GM19468 (cell line): Measurements from ENCODE around the gene TTC9B.

Experiments used
- ATAC-seq: cut with Tn5 transposase; IDR thresholded peaks from one replicate; pipeline ENCODE4 v1.9.1; 2021; ENCODE audit warnings: mild to moderate bottlenecking, moderate library complexity, moderate number of reproducible peaks; ENCODE audit not compliant: unreplicated experiment; ENCODE audit errors: extremely low read depth

Gene TTC9B

DNA sequence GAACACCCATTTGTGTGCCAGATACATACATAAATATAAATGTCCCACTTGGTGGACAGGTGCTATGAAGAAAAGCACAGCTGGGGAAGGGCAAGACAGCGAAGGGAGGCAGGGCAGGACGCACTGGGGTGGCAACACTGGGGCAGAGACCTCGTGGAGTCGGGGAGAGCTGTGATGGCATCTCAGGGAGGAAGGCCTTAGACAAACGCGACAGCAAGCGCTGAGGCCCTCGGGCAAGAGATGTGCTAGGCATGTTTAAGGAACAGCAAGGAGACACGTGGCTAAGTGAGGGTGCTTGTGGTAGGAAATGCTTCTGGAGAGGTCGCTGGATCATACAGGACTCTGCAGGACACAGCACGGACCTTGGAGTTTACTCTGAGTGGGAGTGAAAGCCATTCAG, 31.6 kb upstream of the TTC9B start:
- ATAC-seq = no peak

GRCh38 chr19:40249201-40249600, 31.0 kb upstream of the TTC9B start:
- ATAC-seq = no peak

- no peak for ATAC-seq
These were observed 29.6 kb upstream of the TTC9B start for GRCh38 chr19:40247735-40248262.

- ATAC-seq = no peak
These were observed 29.0 kb upstream of the TTC9B start for GRCh38 chr19:40247178-40247577.

GRCh38 chr19:40246292-40247073, 28.3 kb upstream of the TTC9B start:
- no peak for ATAC-seq

- ATAC-seq = no peak
These were observed 27.4 kb upstream of the TTC9B start for GRCh38 chr19:40245506-40246128.

DNA sequence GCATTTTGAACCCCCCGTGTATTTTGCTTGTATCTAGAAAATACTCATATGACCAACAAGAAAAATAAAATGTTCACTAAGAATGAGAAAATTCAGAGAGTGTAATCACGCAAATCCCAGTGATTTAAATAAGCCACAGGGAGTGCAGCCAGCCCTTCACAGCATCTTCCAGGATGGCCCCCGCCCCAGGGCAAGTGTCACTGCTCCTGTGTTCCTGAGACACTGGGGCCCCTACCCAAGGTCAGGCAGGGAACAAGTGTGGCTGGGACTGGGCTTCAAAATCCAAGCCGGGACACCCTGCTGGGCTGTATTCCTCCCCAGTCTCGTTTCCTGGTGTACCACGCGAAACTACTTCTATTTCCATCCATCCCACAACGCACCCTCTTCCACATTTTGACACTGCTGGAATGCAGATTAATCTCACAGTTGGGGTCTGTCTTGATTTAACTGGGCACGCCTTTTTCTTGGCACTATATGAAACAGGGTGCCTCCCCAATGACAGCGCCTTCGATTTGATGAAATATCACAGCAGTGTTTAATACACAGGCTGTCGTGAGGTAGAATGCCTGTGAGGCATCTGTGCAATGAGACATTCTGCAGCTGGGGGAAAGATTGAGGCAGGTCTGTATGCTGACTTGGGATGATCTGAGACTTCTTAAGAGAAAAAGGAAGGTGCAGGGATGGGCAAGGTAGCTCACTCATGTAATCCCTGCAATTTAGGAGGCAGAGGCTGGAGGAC, 26.6 kb upstream of the TTC9B start:
- ATAC-seq = no peak

DNA sequence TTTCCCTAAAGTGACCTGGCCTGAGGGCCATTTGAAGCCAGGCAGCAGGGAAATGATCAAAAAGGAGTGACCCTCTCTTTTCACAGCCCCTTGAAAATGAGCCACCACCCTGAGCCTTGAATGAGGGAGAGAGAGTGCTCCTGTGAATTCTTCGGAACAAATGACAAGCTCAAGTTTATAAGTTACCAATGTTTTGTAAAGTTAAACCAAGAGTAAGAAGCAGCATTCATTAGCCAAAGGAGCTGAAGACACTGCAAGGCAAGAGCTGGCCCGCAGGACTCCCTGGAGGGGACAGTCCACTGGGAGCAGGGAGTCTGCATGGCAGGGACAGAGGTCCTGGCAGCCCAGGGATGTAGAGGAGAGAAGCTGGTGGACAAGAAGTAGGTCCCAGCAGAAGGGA, 25.0 kb upstream of the TTC9B start:
- ATAC-seq = no peak

DNA sequence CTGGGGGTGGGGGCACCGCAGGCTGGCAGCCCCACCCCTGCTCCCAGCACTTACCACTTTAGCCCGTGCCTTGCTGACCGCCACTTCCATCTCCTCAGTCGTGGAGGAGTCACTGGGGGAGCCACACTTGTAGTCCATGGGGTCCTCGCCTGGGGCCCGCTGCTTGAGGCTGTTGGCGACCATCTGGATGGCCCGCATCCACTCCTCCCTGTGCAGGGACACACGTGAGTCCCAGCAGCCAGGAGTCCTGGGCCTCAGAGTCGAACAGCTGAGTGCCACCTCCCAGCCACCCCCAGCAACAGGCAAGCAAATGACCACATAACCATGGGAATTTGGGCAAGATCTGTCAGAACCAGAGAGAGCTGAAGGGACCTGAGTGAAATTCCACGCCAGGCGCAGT, 24.3 kb upstream of the TTC9B start:
- ATAC-seq = no peak

DNA sequence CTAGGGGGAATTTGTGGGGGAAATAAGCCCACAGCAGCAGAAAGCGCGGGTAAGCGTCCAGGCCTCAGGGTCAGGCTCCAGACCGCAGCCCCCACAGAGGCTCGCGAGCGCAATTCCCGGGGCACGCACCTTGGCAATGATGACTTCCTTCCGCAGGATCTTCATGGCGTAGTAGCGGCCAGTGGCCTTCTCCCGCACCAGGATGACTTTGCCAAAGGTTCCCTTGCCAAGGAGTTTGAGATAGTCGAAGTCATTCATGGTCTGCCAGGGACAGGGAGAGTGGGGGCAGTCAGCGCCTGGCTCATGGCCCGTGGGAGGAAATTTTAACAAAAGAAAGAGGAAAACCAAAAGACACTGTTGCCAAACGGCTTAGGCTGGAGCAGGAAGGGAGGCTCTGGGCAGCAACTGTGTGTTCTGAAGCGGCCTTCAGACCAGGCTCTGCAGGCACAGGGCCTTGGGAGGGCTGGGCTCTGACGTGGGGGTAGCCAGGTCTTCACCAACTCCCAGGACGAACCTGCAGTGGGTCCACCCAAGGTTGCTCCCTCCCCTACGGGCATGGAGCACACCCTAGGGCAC, 23.7 kb upstream of the TTC9B start:
- ATAC-seq = no peak

DNA sequence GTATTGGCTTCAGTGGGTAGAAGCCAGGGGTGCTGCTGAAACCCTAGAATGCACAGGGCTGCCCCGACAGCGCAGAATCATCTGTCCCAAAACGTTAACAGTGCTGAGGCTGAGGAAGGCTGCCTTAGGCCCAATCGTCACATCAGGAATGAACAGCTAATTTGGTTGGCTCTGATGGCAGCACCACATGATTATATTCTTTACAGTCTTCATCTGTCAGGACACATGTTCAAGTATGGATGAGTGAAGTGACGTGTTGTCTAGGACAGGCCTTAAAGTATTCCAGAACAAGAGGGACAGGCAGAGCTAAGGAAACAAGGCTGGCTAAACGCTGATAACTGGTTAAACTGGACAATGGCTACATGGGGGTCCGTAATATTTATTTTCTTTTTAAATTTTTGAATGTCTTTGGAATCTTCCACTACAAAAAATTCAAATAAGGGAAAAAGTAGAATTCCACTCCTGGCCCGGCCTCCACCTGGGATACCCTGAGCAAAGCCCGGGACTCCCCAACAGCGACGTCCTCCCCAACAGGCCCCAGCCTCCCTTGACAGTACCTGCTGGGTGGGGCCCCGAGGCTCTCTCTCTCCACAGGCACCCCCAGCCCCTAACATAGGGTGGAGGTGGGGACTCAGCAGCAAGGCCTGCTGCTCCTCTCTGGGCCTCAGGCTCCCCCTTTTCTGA, 23.1 kb upstream of the TTC9B start:
- ATAC-seq = no peak

DNA sequence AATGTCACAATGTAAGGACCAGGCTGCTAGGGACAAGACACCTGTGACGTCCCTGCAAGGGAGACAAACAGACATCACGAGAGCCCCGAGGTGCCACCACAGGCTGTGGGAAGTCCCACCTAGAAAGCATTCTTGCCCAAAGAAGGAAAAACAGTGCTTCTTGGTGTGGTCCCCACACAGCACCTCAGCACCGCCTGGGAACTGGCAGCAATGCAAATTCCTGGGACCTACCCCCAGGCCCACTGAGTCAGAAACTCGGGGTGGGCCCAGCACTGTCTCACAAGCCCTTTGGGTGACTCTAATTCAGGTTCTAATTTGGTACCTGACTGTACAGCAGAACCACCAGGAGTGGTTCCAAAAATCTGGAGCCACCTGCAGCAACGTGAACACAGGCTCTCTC, 22.1 kb upstream of the TTC9B start:
- ATAC-seq = no peak

- no peak for ATAC-seq
These were observed 21.4 kb upstream of the TTC9B start for GRCh38 chr19:40239415-40240226.

DNA sequence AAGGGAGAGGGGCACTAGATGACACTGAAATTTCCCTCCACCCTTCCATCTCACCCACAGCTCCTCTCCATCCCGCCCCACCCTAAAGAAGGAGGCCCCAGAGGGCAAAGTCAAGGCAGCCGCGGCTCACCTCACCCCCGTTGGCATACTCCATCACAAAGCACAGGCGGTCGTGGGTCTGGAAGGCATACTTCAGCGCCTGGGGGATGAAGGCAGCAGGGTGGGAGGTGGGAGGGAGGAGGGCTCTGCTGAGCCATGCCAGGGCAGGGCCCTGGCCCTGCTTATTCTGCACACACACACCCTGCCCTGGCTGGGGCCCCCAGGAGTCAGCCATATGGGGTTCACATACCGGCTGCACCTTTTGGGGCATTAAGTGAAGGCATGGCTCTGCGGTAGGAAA, 20.6 kb upstream of the TTC9B start:
- no peak for ATAC-seq

DNA sequence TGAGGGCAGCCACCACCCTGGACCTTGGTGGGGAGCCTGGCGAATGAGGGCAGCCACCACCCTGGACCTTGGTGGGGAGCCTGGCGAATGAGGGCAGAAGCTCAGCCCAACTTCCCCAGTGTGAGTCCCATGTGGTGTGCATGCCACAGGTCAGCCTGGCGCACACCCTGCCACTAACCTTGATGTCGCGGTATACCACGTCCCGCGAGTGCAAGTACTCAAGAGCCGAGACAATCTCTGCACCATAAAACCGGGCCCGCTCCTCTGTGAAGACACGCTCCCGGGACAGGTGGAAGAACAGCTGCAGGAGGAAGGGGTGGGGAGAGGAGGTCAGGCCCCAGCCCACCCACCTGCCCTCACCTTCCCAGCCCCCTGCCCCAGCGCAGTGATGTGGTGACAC, 19.6 kb upstream of the TTC9B start:
- ATAC-seq = no peak

DNA sequence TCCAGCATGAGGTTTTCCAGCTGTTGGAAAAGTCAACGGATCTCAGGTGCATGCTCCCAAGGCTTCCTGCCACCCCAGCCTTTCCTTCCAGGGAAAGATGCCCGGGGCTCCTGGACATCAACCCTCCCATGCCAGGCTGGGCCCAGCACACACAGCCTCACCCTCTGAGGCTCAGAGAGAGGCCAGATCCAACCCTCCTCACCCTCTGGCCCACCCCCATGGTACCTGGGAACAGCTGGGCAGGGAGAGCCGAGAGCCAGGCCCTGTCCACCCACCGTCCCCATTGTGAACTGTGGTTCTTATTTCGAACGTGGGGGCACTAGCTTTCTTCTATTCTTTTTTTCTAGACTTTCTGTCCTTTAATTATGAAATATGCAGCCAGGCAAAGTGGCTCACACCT, 18.2 kb upstream of the TTC9B start:
- no peak for ATAC-seq

GRCh38 chr19:40236026-40236355, 17.8 kb upstream of the TTC9B start:
- ATAC-seq = no peak

GRCh38 chr19:40235238-40236025, 17.2 kb upstream of the TTC9B start:
- no peak for ATAC-seq
